NK-92 treated with Interleukin-12 subunit alpha and Interleukin-12 subunit beta, amount 100 ng/mL, for 24 hours (cell line): ENCODE results near the gene RPS15.
"Not testable (repeated sequence)": the region's sequence is repeated elsewhere in the genome, so short reads cannot be mapped to it uniquely, and the experiment has no call there.

Experiments
- DNase-seq: peaks from one replicate; lab custom pipeline; 2025; lab: John Stamatoyannopoulos, UW

The RPS15 gene

DNA sequence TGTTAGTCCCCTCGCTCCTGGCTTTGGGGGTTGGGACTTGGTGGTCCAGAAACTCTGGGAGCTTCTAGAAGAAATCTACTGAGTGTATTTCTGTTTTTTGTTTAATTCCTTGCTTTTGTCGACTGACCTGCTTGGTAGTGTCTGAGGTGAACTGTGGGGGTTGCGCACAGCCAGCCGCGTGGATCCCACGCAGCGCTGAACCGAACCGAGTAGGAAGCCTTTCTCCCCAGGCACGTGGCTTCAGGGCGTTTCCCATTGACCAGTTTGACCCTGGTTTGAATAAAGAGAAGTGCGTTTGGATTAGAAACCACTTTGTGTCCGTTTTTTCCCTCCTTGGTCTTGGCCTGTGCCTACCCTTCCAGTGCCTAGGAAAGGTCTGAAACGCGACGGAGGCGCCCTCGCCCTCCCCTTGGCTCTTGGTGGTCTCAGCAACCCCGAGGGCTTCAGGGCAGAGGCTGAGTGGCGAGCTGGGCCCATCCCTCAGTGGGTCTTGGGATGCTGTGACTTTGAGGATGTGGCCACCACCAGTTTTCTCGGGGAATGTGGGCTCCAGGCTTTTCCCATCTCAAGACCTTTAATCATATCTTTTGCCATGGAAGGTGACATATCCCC lies 2.7 kb upstream of the RPS15 start:
- no peak for DNase-seq

DNA sequence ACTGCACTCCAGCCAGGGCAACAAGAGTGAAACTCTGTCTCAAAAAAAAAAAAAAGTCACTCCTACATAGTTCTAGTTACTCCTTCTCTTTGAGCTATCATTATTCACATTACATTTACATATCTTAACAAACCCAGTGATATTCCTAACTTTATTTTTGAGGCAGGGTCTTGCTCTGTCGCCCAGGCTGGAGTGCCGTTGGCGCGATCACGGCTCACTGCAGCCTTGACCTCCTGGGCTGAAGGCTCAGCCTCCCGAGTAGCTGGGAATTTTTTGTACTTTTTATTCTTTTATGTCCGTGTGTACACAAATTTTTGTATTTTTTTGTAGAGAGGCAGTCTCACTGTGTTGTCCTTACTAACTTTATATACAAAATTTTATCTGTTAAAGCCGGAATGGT lies 587 bp upstream of the RPS15 start:
- no peak for DNase-seq

DNA sequence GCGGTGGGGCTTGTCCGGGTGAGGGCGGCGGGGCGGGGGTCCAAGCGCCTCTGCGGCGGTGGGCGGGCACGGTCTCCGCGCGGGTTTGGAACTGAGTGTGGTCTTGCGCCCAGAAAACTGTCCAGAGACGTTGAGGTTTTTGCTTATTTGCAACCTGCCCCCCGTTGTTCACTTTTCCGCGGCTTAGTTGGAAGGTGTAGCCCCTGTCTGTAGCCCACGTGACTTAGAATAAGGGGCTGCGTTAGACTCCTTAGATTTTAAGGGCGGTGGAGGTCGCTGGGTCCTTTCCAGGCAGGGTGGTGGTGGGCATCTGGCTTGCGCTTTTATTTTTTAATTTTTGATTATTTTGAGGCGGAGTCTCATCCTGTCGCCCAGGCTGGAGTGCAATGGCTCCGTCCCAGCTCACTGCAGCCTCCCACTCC lies 748 bp downstream of the RPS15 start:
- no peak for DNase-seq

DNA sequence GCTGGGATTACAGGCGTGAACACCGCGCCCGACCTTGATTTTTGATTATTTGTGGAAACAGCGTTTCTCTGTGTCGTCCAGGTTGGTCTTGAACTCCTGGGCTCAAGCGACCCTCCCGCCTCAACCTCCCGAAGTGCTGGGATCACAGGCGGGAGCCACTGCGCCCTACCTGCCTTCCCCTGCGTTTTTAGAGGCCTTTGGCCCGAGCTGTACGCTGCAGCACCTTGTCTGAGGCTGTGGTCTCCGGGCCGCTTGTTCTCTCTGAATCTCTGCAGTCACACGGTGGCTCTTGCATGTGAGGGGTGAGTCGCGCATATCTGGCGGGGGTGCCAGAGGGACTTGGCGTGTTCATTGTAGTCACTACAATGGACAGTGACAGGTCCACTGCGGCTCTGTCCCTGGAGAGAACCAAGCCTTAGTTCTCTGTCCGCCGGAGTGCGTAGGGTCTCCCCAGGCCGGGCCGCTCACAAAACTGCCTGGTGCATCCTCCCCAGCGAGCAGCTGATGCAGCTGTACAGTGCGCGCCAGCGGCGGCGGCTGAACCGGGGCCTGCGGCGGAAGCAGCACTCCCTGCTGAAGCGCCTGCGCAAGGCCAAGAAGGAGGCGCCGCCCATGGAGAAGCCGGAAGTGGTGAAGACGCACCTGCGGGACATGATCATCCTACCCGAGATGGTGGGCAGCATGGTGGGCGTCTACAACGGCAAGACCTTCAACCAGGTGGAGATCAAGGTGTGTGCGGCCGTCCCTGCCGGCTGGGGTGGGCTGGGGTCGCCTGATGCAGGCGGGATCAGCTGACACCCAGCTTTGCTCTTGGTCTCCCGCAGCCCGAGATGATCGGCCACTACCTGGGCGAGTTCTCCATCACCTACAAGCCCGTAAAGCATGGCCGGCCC lies 1.6 kb downstream of the RPS15 start:
- DNase-seq, result not testable (repeated sequence)

DNA sequence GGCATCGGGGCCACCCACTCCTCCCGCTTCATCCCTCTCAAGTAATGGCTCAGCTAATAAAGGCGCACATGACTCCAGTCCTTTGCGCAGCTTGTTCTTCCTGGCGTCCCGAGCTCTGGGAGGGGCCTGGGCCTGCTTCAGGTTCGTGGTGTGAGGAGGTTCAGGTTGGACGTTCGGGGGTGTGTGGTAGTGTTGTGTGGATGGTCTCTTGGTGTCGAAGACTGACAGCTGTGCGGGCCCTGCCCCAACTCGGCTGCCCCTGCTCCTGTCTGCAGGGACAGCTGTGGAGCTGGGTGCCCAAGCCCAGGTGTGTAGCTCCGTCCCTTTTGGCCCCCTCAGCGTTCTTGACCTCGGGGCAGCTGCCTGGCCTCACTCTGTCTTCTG lies 2.2 kb downstream of the RPS15 start:
- no peak for DNase-seq

DNA sequence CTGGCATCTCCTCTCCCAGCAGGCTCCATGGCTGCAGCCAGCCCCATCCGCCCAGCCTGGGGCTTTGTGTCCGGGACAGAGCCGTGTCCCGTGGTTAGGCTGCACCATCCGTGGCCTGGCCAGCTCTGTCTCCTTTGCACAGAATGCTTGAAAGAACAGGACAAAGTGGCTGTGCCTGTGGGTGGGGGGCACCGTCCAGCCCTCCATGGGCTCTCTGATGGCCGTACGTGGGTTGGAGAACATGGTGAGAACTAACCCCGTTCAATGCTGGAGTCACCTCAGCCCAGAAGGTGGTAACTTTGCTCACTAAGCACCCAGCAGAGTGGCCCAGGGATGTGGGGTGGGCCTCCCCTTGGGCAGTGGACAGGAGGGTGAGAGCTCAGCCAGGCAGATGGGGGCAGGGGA lies 2.8 kb downstream of the RPS15 start:
- DNase-seq, result no peak

DNA sequence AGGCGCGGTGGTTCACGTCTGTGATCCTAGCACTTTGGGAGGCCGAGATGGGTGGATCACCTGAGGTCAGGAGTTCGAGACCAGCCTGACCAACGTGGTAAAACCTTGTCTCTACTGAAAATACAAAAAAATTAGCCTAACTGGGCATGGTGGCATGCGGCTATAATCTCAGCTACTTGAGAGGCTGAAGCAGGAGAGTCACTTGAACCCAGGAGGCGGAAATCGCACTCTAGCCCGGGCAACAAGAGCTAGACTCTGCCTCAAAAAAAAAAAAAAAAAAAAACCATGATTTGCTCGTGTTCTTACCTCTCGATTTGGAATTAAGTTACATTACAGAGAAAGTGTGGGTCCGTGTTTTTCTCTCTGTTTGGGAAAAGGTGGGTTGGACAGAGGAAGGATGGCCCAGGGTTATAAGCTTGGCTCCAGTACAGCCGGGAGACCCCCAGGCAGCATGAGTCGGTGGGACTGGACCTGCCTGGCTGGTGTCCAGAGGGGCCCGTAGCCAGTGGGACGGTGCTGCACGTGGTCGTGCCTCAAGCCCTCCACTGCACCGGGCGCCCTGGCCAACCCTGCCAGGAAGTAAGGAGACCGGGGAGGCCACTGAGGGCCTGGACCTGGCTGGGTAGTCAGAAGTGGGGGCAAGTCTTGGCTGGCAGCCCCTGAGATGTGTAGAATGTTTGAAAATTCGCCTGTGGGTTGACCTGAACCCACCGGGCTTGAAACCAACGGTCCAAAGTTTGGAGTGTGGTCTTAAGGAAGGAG lies 3.7 kb downstream of the RPS15 start:
- no peak for DNase-seq

DNA sequence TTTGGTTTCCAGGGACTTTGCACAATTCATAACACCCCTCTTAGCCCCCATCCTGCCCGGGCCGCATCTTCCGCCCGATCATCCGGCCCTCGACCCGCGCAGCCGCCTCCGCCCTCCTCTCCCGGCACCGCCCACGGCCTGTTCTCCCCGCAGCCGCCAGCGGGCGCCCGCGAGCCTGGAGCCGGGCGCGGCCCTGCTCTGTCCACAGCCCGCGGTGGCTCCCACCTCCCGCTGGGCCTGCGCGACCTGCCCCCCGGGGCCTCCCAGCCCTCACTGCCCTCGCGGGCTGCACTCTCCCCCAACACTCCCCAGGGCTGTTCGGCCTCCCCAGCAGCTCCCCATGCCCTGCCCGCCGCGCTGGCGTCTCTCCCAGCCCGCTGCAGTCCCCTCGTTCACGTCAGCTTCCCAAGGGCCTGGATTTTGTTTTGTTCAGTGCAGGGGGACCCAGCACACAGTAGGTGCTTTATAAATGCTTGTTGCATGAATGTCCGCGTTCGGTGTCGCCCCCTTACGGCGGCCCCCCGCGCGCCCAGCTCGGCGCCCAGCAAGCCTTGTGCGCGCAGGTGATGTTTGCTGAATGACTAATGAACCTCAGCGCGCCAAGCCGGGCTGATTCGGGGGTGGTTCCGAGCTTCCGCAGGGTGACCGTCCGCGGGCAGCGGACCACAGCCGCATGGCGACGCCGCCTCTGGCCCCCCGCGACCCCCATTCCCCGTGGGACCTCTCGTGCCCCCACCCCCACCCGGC lies 7.2 kb downstream of the RPS15 start:
- DNase-seq, result peak; percentile 57

DNA sequence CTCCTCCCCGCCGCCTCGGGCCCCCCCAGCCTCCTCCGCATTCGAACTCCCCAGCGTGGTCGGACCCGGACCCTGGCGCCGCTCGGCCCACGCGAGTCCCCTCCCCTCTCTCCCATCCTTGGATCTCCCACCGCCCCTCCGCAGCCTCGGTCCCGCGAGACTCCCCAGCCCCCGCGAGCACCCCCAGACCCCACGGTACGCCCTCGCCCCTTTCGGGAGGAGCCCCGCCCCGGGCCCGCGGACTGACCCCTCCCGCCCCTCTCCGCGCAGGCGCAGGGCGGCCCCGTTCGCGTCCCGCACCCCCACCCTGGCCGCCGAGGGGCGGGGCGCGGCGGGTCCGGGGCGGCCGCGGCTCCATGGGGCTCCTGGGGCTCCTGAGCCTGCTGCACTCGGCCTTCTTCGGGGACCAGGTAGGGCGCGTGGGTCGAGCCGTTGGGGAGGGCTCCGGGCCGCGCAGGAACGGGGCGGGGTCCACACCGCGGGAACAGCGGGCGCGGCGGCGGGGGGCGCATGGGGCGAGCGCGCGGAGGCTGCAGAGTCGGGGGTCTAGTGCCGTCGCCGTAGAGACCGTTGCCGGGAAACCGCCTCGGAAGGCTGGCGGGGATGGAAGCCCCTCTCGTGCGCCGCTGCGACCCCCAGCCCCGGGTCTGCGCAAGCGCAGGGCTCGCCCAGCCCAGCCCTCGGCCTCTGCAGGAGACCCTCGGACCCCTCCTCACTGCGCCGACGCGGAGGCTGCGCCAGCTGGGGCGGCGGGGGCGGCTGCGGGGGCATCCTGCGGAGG lies 7.9 kb downstream of the RPS15 start:
- DNase-seq, result no peak

DNA sequence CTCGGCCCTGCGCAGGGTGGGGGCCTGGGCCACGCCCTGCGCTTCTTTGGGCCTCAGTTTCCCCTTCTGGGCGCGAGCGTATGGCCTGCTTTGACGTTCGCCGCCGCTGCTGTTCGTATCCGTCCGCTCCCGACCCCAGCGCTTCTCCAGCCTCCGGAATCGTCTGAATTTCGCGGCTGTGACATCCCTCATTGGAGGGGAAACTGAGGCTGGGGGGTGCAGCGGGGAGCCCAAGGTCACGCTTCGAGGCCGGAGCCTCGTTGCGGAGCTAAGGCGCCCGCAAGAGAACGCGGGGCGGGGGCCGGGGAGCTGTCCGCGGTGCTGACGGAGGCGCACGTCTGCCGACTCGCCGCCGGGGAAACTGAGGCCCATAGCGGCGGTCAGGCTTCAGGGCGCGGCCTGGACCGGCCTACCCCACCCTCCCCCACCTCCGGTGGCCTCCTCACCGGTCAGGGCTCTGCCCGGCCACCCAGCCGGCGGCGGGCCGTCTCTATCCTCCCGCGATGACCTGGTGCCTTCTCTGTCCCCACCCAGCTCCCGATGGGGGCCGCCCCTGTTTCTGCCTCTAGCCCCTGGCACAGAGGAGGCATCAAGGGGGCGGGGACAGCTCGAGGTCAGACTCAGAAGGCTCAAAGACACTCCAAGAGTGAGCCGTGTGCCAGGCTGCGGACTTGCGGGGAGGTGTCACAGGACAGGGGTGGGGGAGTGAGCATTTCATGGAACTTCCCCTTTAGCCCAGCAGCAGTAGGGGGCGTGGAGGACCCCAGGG lies 8.7 kb downstream of the RPS15 start:
- DNase-seq, result no peak

DNA sequence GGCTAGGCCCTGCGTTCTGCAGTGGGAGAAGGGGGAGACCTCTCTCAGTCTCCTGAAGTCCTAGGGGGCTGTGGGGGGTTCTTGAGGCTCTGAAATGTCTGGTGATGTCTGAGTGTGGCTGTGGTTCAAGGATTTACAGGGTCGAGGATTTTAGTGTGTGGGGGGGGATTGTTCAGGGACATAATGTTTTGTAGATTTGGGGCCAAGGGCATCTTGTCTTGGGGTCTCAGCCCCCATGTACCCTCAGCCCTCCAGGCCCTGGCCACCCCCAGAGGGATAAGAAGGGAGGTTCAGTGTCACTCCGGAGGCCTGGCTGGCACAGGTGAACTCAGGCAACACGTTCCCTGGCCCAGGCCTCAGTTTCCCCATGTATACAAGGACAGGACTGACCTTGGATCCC lies 9.3 kb downstream of the RPS15 start:
- no peak for DNase-seq

DNA sequence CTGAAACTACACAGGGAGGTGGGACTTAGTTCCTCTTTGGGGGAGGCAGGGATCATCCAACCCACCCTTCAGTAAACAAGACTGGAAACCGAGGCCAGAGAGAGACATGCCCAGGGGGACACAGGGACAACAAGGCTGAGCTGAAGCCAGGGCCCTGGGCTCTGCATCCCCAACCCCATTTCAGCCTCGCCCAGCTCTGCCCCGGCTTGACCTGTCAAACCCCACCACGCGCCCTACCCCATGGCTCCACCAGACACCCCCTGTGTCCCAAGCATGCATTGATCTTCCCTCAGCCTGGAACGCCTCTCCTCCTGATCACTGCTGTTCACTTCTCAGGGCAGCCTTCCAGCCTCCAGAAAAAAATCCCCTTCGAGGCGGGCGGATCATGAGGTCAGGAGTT lies 9.7 kb downstream of the RPS15 start:
- DNase-seq, result no peak

DNA sequence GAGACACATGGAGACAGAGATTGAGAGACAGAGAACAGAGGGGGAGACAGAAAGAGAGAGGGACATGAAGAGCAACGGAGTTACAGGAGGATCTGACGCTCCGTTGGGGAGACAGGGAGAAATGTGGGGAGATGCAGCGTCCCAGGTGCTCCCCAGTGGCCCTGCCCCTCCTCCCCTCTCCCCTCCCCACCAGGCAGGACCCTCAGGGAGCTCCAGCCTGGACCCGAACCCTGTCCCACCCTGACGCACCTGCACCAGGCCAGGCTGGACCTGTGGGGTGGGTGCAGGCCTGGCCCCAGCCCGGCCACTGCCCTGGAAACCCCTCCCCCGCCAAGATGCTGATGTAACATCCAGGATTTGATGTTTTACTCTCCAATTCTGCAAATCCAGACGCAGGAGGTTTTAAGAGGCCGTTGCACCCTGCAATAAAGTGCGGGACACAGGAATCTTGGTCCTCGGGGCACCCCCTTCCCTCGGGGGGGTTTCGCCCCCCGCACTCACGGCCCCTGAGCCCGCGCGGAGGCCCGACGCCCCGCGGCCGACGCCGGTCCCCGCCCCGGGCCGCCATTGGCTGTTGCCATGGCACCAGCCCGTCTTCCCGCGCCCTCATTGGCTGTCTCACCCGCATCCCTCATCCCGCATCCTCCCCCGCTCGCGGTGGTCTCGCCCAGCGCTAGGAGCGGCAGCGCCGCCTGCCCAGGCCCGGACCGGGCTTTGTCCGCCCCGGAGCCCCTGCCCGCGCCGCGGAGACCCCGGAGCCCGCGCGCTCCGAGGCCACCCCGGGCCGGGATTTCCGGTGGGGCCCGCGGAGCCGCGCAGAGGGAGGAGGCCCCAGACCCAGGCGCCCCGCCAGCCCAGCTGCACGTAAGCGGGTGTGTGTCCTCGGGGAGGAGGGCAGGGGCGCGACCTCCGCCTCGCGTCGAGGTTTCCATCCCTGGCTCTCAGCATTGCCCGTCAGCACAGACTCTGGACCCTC lies 11.6 kb downstream of the RPS15 start, which contains the start of gene APC2:
Gene APC2, plus strand, starts transcription at position 655 of the 976 bp plus-strand sequence. CDS start 2,881 bp downstream, outside the sequence.
- DNase-seq, result no peak

DNA sequence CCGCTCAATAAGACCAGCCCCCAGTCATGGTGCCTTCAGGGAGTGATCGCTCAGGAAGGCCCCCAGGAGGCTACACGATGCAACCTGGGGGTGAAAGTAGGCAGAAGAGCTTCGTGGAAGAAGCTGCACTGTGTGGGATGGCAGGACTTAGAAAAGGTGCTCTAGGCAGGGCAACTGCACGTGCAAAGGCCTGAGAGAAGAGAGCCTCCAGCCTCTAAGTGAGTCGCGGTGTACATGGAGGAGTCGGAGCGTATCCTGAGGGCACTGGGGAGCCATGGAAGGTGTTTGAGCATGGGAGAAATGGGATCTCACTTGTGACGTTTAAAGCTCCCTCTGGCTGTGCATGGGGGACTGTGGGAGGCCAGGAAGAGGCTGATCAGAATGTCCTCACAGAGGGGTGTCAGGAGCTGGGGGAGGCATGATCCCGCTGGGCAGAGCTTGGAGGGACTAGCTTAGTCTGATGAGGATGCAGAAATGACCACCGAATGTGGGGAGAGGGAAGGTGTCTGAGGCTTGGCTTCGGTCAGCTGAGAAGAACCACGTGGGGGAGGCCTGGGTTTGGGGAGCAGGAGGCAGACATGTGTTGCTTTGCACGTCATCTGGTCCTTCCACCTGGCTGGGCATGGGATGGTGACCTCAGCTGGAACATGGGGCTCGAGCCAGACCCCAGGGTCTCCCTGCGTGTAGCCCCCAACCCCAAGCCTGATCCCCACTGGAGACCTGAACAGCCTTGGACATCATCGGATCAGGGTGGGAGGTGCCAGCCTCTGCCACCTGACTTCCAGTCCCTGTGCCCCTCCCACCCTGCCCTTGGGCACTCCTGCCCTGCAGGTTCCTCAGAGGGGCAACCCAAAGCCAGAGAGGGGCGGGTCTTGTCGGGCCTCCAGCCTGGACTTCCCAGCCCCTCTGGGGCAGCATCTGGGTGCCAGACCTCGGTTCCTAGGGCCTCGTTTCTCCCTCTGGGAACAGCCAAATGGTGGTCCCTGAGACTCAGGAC lies 12.8 kb downstream of the RPS15 start:
- no peak for DNase-seq

DNA sequence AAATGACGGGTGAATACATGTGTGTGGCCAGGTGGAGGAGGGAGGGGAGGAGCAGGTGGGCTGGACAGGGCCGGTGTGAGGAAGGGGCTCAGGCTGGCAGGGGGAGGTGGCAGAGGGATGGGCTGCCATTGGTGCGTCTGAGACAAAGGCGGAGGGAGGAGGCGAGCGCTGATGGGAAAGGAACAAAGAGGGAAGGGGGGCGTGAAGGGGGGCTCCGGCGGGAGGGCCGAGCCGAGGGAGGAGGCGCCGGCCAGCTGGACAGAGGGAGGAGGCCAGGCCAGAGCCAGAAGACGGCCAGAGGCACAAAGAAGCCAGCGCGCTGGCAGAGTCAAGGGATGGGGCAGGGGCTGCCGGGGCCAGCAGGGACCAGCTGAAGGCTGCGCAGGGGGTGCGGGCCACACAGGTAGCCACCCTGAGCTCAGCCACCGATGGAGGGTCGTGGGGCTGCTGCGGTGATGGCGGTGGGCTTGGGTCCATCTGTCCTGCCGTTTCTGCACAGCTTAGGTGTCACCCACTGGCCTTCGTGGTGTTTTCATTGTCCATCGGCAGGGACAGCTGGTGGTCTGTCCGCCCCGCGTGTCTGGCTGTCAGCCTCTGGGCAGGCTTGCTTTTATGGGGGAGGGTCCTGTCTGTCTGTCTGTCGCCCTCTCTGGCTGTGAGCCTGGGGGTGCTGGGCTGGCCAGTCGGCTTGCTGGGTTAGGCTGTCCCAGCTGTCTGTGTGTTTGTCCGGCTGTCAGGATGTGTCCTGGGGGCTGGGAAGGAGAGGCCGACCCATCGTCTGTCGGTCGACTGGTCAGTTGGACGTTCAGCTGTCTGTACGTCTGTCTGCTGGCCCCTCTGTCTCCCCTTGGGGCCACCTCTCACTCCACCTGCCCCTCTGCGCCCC lies 14.0 kb downstream of the RPS15 start:
- no peak for DNase-seq

DNA sequence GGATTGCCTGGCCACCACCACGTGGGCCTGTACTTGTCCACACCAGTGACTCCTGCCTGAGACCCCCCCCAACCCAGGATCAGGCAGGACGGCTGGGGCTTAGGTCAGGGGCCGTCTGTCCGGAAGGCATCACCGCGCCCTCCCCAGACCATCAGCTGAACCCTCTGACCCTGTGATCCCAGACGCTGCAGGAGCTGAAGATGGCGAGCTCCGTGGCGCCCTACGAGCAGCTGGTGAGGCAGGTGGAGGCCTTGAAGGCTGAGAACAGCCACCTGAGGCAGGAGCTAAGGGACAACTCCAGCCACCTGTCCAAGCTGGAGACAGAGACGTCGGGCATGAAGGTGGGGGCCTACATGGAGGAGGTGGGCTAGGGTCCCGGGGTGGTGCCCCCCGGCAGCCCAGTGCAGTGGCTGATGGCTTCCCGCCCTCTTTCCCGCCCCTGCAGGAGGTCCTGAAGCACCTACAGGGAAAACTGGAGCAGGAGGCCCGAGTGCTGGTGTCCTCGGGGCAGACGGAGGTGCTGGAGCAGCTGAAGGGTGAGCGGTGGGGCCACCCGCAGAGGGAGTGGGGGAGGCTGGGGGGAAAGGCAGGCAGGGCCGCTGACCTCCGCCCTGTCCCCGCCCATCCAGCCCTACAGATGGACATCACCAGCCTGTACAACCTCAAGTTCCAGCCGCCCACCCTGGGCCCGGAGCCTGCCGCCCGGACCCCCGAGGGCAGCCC lies 14.8 kb downstream of the RPS15 start:
- DNase-seq, result no peak
